ENCODE results near the gene TNS3. TPM values are rescaled to one million over a fixed set of nuclear protein-coding genes. Genes with fewer than 3 reads are reported as not detected.
A peak's percentile ranks its signal among the peaks of the same experiment; 100 is the strongest.

Gene TNS3
- total RNA-seq, 1 donor from 2014 or later: 89.8 TPM

DNA sequence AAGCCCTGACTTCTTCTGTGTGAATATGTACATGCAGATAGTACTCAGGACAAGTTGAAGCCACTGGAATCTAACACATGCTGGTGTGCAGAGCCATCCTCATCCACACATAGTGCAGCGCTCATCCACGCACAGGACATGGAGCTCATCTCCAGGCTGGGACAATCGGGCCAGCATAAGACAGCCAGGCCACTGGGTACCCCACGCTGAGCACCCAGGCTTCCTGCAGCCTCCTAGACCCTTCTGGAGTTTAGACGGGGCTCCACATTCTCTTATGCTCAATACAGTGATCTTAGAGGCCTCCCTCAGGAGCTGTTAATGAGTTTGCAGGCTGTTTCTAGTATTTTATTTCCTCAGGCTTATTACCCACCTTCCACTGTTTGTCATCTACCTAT is 238.9 kb downstream of the TNS3 start:
- intact Hi-C loops (cut with DNase I): no loop called here
- Histone ChIP-seq H3K27me3 (no peaks in the 10 kb centered on the region), H3K9me3 (no peaks in the 10 kb centered on the region), H3K4me3 (no peak overlapping the region), H3K27ac (no peak overlapping the region), H3K4me1 (no peaks in the 10 kb centered on the region), H3K36me3 (peaks cover 21 to 36% of the 10 kb centered on the region in 2 donors)
- TF ChIP-seq, protein P1, sequence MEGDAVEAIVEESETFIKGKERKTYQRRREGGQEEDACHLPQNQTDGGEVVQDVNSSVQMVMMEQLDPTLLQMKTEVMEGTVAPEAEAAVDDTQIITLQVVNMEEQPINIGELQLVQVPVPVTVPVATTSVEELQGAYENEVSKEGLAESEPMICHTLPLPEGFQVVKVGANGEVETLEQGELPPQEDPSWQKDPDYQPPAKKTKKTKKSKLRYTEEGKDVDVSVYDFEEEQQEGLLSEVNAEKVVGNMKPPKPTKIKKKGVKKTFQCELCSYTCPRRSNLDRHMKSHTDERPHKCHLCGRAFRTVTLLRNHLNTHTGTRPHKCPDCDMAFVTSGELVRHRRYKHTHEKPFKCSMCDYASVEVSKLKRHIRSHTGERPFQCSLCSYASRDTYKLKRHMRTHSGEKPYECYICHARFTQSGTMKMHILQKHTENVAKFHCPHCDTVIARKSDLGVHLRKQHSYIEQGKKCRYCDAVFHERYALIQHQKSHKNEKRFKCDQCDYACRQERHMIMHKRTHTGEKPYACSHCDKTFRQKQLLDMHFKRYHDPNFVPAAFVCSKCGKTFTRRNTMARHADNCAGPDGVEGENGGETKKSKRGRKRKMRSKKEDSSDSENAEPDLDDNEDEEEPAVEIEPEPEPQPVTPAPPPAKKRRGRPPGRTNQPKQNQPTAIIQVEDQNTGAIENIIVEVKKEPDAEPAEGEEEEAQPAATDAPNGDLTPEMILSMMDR (IDR thresholded peaks at IDR 0.05): no peak
- DNase-seq (ENCODE audit: low spot score in 2 of 2): no peak

DNA sequence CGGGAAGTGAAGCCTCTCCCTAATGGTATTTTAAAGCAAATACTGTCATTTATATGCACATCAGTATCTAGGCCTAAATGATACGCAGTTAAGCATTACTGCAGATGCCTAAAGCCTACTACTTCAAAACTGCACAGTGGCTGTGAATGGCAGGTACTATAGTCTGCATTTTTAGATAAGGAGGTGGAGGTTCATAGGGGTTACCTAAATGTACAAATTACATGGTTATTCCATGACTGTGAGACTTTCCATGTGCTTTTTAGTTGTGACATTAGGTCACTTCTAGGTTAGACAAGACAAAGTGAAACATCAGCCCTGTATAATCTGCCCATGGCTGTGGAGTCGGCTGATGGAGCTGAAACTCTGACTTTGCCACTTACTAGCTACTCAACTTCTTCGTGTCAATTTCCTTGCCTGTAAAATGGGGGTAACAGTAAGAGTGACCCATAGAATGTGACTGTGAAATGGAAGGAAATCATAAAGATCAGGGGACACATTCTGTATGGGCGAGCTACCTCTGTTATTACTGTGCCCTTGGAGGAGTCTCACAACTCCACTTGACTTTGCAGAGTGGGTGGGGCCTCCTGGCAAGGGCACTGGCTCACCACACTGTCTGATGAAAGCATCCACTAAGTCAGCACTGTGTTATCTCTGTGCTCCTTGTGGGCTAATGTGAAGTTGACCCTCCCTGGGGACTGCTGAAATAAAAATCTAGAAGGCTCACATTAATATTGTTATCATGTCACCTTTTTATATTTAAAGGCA is 239.4 kb downstream of the TNS3 start:
- Histone ChIP-seq H3K27me3 (no peaks in the 10 kb centered on the region), H3K27ac (no peak overlapping the region), H3K4me3 (no peak overlapping the region), H3K9me3 (no peaks in the 10 kb centered on the region), H3K4me1 (no peaks in the 10 kb centered on the region), H3K36me3 (peaks cover 20 to 36% of the 10 kb centered on the region in 2 donors)
- DNase-seq (ENCODE audit: low spot score in 2 of 2): no peak
- TF ChIP-seq, protein P1 (IDR thresholded peaks at IDR 0.05): no peak
- intact Hi-C loops (cut with DNase I): no loop called here

DNA sequence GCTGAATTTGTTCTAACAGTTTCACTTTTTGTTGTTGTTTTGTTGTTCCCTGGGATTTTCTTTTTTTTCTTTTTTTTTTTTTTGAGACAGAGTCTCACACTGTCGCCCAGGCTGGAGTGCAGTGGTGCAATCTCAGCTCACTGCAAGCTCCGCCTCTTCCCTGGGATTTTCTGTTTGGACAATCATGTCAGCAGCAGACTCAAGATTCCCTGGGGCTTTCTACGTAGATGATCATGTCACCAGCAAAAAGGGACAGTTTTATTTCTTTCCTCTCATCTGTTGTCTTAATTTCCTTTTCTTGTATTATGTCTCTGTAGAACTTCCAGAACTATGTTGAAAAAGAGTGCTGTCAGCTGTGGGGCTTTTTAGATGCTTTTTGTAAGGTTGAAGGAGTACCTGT is 241.4 kb downstream of the TNS3 start:
- H3K27me3 ChIP-seq: no peaks in the 10 kb centered on the region
- H3K4me1 ChIP-seq: peaks cover 4 to 12% of the 10 kb centered on the region in 2 donors
- no peaks in the 10 kb centered on the region for H3K9me3 ChIP-seq
- DNase-seq (ENCODE audit: low spot score in 2 of 2): no peak
- peaks cover 16 to 36% of the 10 kb centered on the region in 2 donors for H3K36me3 ChIP-seq
- no peak overlapping the region for H3K4me3 ChIP-seq
- intact Hi-C loops (cut with DNase I): no loop called here
- TF ChIP-seq, protein P1 (IDR thresholded peaks at IDR 0.05): no peak
- H3K27ac ChIP-seq: no peak overlapping the region

DNA sequence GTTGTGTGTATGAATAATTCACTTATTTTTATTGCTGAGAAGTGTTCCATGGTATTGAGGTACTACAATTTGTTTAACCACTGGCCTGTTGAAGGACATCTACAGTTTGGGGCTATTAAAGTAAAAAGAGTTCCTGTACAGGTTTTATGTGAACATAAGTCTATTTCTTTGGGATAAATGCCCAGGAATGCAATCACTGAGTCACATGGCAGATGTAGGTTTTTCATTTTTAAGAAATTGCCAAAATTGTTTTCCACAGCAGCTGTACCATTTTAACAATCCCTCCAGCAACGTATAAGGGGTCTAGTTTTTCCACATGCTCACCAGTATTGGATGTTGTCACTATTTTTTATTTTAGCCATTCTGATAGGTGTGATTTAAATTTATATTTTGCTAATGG is 243.9 kb downstream of the TNS3 start:
- intact Hi-C loops (cut with DNase I): loop anchor here (5.0 kb wide), 1 partner anchor 46 kb away; no protein-coding TSS in a partner anchor
- Histone ChIP-seq H3K9me3 (no peaks in the 10 kb centered on the region), H3K4me3 (no peak overlapping the region), H3K27ac (no peak overlapping the region), H3K4me1 (peaks cover 5 to 16% of the 10 kb centered on the region in 2 donors), H3K27me3 (no peaks in the 10 kb centered on the region), H3K36me3 (peaks cover 4 to 18% of the 10 kb centered on the region in 2 donors)
- TF ChIP-seq, protein P1 (IDR thresholded peaks at IDR 0.05): no peak
- no peak for DNase-seq (ENCODE audit: low spot score in 2 of 2)

DNA sequence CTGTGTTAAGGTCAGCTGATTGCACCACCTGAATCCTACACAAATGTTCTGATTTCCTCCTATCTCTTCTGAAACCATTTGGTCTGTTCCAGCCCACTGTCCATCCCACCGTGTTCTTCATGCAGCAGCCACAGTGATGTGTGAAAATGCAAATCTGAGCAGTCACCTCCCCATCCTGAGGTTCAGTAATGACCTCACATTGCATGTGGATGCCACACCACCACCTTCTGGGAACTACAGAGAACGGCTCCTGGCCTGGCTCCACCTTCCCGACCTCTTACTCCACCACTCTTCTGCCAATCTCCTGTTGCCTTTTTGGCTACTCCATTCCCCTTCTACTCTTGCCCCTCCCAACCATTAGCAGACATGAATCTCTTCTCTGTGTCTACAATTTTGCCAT is 244.4 kb downstream of the TNS3 start:
- Histone ChIP-seq H3K36me3 (peaks cover 0 to 13% of the 10 kb centered on the region in 2 donors), H3K4me3 (no peak overlapping the region), H3K4me1 (peaks cover 5 to 16% of the 10 kb centered on the region in 2 donors), H3K9me3 (no peaks in the 10 kb centered on the region), H3K27ac (peak overlapping the region in 1 of 2 donors; percentile 67), H3K27me3 (no peaks in the 10 kb centered on the region)
- peak in 1 of 2 donors; percentile 30 for DNase-seq (ENCODE audit: low spot score in 2 of 2)
- TF ChIP-seq, protein P1 (IDR thresholded peaks at IDR 0.05): no peak
- intact Hi-C loops (cut with DNase I): loop anchor here (5.0 kb wide), 1 partner anchor 45 kb away; no protein-coding TSS in a partner anchor

Data from ascending aorta (tissue), 2 donors.